NCI-H1930 (cell line): Measurements from ENCODE around the gene NOL4L.

Experiments
- DNase-seq, 2 experiments: peaks; one replicate each; lab custom pipeline; 2025; lab: John Stamatoyannopoulos, UW

The NOL4L gene

GRCh38 chr20:32585011-32585585 lies at the start of gene NOL4L:
Gene NOL4L, minus strand, starts transcription at chr20:32585333. Its CDS starts 443 bp downstream, at chr20:32584890.
- DNase-seq: peak in 1 of 2 experiments; percentile 34

GRCh38 chr20:32634041-32634805 lies 49.1 kb upstream of the NOL4L start:
- peak in 1 of 2 experiments; percentile 17 for DNase-seq

GRCh38 chr20:32632461-32633354 lies 47.6 kb upstream of the NOL4L start:
- no peak for DNase-seq

GRCh38 chr20:32631933-32632460 lies 46.9 kb upstream of the NOL4L start:
- DNase-seq: no peak

- no peak for DNase-seq
Measured at GRCh38 chr20:32629813-32630212, 44.7 kb upstream of the NOL4L start.

GRCh38 chr20:32628960-32629530 lies 43.9 kb upstream of the NOL4L start:
- no peak for DNase-seq

GRCh38 chr20:32626859-32627636 lies 41.9 kb upstream of the NOL4L start:
- DNase-seq: no peak

GRCh38 chr20:32626407-32626806 lies 41.3 kb upstream of the NOL4L start:
- DNase-seq: no peak

- DNase-seq: no peak
Measured at GRCh38 chr20:32625996-32626395, 40.9 kb upstream of the NOL4L start.

- DNase-seq: no peak
Measured at GRCh38 chr20:32624687-32625345, 39.7 kb upstream of the NOL4L start.

GRCh38 chr20:32623667-32624157 lies 38.6 kb upstream of the NOL4L start:
- no peak for DNase-seq

- DNase-seq: no peak
Measured at GRCh38 chr20:32622585-32623468, 37.7 kb upstream of the NOL4L start.

- no peak for DNase-seq
Measured at GRCh38 chr20:32621891-32622584, 36.9 kb upstream of the NOL4L start.

GRCh38 chr20:32621071-32621890 lies 36.1 kb upstream of the NOL4L start:
- peak; percentile 45 to 57 for DNase-seq

- DNase-seq: no peak
Measured at GRCh38 chr20:32619586-32619985, 34.5 kb upstream of the NOL4L start.

- no peak for DNase-seq
Measured at GRCh38 chr20:32614772-32615171, 29.6 kb upstream of the NOL4L start.

- DNase-seq: no peak
Measured at GRCh38 chr20:32614303-32614702, 29.2 kb upstream of the NOL4L start.
